Left lung (tissue), 10 donors: ENCODE data around the gene IMPACT. TPM values are rescaled to one million over a fixed set of nuclear protein-coding genes. Genes with fewer than 3 reads are reported as not detected.

Experiments used
- ATAC-seq: fragments of 200-7000 bp; cut with Tn5 transposase; one replicate; pipeline ENCODE4 v1.9.1; 2020; ENCODE audit warnings: moderate library complexity
- DNase-seq, 4 donors: peaks; one replicate each; pipeline ENCODE4 v3.0.0-alpha.2; 2013 to 2020
- H3K27ac ChIP-seq, 2 donors: fragments of 200-600 bp; sonication (generic) in 1 of 2; one replicate each; pipeline versions ENCODE4 v1.5.0 to v1.8.0; 2020 to 2021
- H3K27me3 ChIP-seq, 2 donors: fragments of 200-600 bp; sonication (generic) in 1 of 2; one replicate each; pipeline versions ENCODE4 v1.5.0 to v1.8.0; 2020 to 2021
- H3K36me3 ChIP-seq, 2 donors: fragments of 200-600 bp; sonication (generic) in 1 of 2; one replicate each; pipeline versions ENCODE4 v1.5.0 to v1.8.0; 2020 to 2021
- H3K4me1 ChIP-seq, 2 donors: fragments of 200-600 bp; one replicate each; pipeline ENCODE4 v1.8.0; 2021
- H3K4me3 ChIP-seq, 2 donors: fragments of 200-600 bp; sonication (generic) in 1 of 2; one replicate each; pipeline versions ENCODE4 v1.5.0 to v1.8.0; 2020 to 2021; ENCODE audit warnings: mild to moderate bottlenecking in 1 of 2
- H3K9me3 ChIP-seq, 2 donors: fragments of 200-600 bp; sonication (generic) in 1 of 2; one replicate each; pipeline versions ENCODE4 v1.5.0 to v1.8.0; 2020 to 2021
- CTCF ChIP-seq, 2 donors: fragments of 200-600 bp; sonication (generic) in 1 of 2; IDR thresholded peaks; one replicate each; pipeline versions ENCODE4 v1.5.0 to v1.8.0; 2021; ENCODE audit warnings: antibody characterized with exemption in 2 of 2
- intact Hi-C, 2 donors: fragments of 100-400 bp; cut with DNase I; formaldehyde crosslinking; loops; one replicate each; pipeline versions ENCODE4 v1.11.2 to v1.14.2; 2022
- polyA plus RNA-seq, 6 donors: library from polyadenylated mRNA; unstranded; fragments of 120-200 nt; gene quantifications; one replicate each; pipeline ENCODE4 v1.2.1, GENCODE V29; 2013; ENCODE audit not compliant: insufficient read length in 6 of 6
- total RNA-seq, 2 donors: library from RNA; stranded (reverse); fragmentation: NEBNext Ultra II Directional; extraction: Animal tissue kit (Norgen Biotek cat#: 25700); gene quantifications; one replicate each; pipeline ENCODE4 v1.2.1, GENCODE V29; 2021
- donor health status: DM: no; HTN: yes; CAD: no.
- donor health status: DM: no; HTN: no; CAD: no.

The IMPACT gene
- total and polyA plus RNA-seq, 8 donors = 32.5 to 58.8 (median 51.8) TPM

- Histone ChIP-seq H3K36me3 (no peaks in the 10 kb centered on the region), H3K4me3 (peak overlapping the region in 1 of 2 donors; percentile 21), H3K9me3 (no peaks in the 10 kb centered on the region), H3K4me1 (peaks cover 0 to 7% of the 10 kb centered on the region in 2 donors), H3K27ac (peak overlapping the region in 1 of 2 donors; percentile 82), H3K27me3 (no peaks in the 10 kb centered on the region)
- no peak for ATAC-seq
- intact Hi-C loops = no loop called here
- no peak for DNase-seq
- TF ChIP-seq CTCF (IDR thresholded peaks at IDR 0.05) = no peak
Measured at GRCh38 chr18:24461996-24462395, 35.5 kb downstream of the IMPACT start.

- no peaks in the 10 kb centered on the region for H3K36me3 ChIP-seq
- ATAC-seq (no peak), DNase-seq (no peak)
- no peak for TF ChIP-seq CTCF (IDR thresholded peaks at IDR 0.05)
- peak overlapping the region in 1 of 2 donors; percentile 82 for H3K27ac ChIP-seq
- H3K4me3 ChIP-seq = peak overlapping the region in 1 of 2 donors; percentile 1
- intact Hi-C loops = no loop called here
- H3K4me1 ChIP-seq = peaks cover 0 to 7% of the 10 kb centered on the region in 2 donors
- H3K9me3 ChIP-seq = no peaks in the 10 kb centered on the region
- no peaks in the 10 kb centered on the region for H3K27me3 ChIP-seq
Measured at GRCh38 chr18:24462838-24463775, 36.6 kb downstream of the IMPACT start.

- Histone ChIP-seq H3K36me3 (no peaks in the 10 kb centered on the region), H3K27me3 (no peaks in the 10 kb centered on the region), H3K9me3 (no peaks in the 10 kb centered on the region), H3K4me1 (peaks cover 0 to 7% of the 10 kb centered on the region in 2 donors), H3K27ac (peak overlapping the region in 1 of 2 donors; percentile 75), H3K4me3 (no peak overlapping the region)
- DNase-seq (no peak), ATAC-seq (no peak)
- intact Hi-C loops = no loop called here
- no peak for TF ChIP-seq CTCF (IDR thresholded peaks at IDR 0.05)
Measured at GRCh38 chr18:24465486-24465885, 39.0 kb downstream of the IMPACT start.

- no peak for DNase-seq
- no peaks in the 10 kb centered on the region for H3K9me3 ChIP-seq
- no peaks in the 10 kb centered on the region for H3K36me3 ChIP-seq
- no peak for TF ChIP-seq CTCF (IDR thresholded peaks at IDR 0.05)
- no peaks in the 10 kb centered on the region for H3K27me3 ChIP-seq
- peaks cover 0 to 7% of the 10 kb centered on the region in 2 donors for H3K4me1 ChIP-seq
- no peak overlapping the region for H3K4me3 ChIP-seq
- no peak for ATAC-seq
- peak overlapping the region in 1 of 2 donors; percentile 75 for H3K27ac ChIP-seq
- intact Hi-C loops = no loop called here
Measured at GRCh38 chr18:24466771-24467170, 40.3 kb downstream of the IMPACT start.

GRCh38 chr18:24470022-24470618 lies 43.6 kb downstream of the IMPACT start:
- H3K27me3 ChIP-seq = no peaks in the 10 kb centered on the region
- ATAC-seq = no peak
- no peaks in the 10 kb centered on the region for H3K36me3 ChIP-seq
- intact Hi-C loops = no loop called here
- no peak overlapping the region for H3K27ac ChIP-seq
- H3K9me3 ChIP-seq = no peaks in the 10 kb centered on the region
- TF ChIP-seq CTCF (IDR thresholded peaks at IDR 0.05) = no peak
- no peak overlapping the region for H3K4me3 ChIP-seq
- DNase-seq = no peak
- H3K4me1 ChIP-seq = peaks cover 0 to 6% of the 10 kb centered on the region in 2 donors
